K562 (cell line): ENCODE measurements around the gene YIPF2. TPM values are rescaled to one million over a fixed set of nuclear protein-coding genes. Genes with fewer than 3 reads are reported as not detected.

Experiments used
- CBX1 ChIP-seq: sonication (generic); IDR thresholded peaks from 2 replicates; pipeline ENCODE4 v1.6.1; 2016; ENCODE audit warnings: antibody characterized with exemption, low read depth, mild to moderate bottlenecking
- CBX3 ChIP-seq, 2 experiments: IDR thresholded peaks; 1 replicate in 1 of 2; 2 replicates in 1 of 2; pipeline ENCODE4 v1.6.1; 2012; ENCODE audit warnings: inconsistent platforms in 2 of 2, low read length in 2 of 2, borderline replicate concordance in 1 of 2, control low read depth in 1 of 2
- HMGN3 ChIP-seq: IDR thresholded peaks from 2 replicates; pipeline ENCODE4 v1.6.1; 2011; ENCODE audit warnings: borderline replicate concordance, low read depth, mild to moderate bottlenecking, mixed read lengths, low read length; ENCODE audit not compliant: insufficient read length; ENCODE audit errors: extremely low read depth
- NCOR1 ChIP-seq: fragments of 450-650 bp; IDR thresholded peaks from 2 replicates; pipeline ENCODE4 v1.6.1; 2016; ENCODE audit warnings: mild to moderate bottlenecking, moderate library complexity
- SMARCC2 ChIP-seq: fragments of 450-650 bp; IDR thresholded peaks from 2 replicates; pipeline ENCODE4 v1.6.1; 2017; ENCODE audit warnings: antibody characterized with exemption, moderate library complexity, mild to moderate bottlenecking, low read depth
- ZBTB8A ChIP-seq: fragments of 450-650 bp; IDR thresholded peaks from 2 replicates; pipeline ENCODE4 v1.6.1; 2018; ENCODE audit warnings: mild to moderate bottlenecking, moderate library complexity; ENCODE audit not compliant: partially characterized antibody
- ZNF121 ChIP-seq: sonication (generic); formaldehyde crosslinking; conservative IDR thresholded peaks from 2 replicates; pipeline ENCODE4 v1.8.0; 2022; ENCODE audit warnings: missing genetic modification reagents
- ZNF431 ChIP-seq: sonication (generic); formaldehyde crosslinking; IDR thresholded peaks from 2 replicates; pipeline ENCODE4 v1.8.0; 2022; ENCODE audit warnings: mild to moderate bottlenecking, missing genetic modification reagents
- polyA plus RNA-seq, 8 experiments: library from polyadenylated mRNA; depleted of rRNA in 4 of 8; stranded (reverse) in 5 of 8; unstranded in 3 of 8; fragments of >200 nt; fragmentation: Nextera tagmentation in 2 of 8; fragmentation: Illumina TruSeq in 1 of 8; extraction: Ambion mirVana in 2 of 8; extraction: Trizol in 1 of 8; gene quantifications; 2 replicates each; pipeline versions ENCODE4 v1.2.1 to v1.2.3, GENCODE V29; 2011 to 2014; ENCODE audit warnings: inconsistent platforms in 1 of 8, missing spikeins in 1 of 8
- total RNA-seq, 7 experiments: library from RNA; depleted of rRNA in 6 of 7; stranded (reverse); fragments of >200 nt in 6 of 7; fragmentation: Illumina TruSeq in 2 of 7; extraction: Trizol in 2 of 7; gene quantifications; 2 replicates each; pipeline versions ENCODE4 v1.2.1 to v1.2.3, GENCODE V29; 2011 to 2021; ENCODE audit warnings: low replicate concordance in 1 of 7
- TF ChIP-seq, protein P1 (sequence below): sonication (generic); formaldehyde crosslinking; IDR thresholded peaks from 2 replicates; pipeline ENCODE4 v1.9.0; 2022; ENCODE audit warnings: mild to moderate bottlenecking, missing genetic modification reagents
- TF ChIP-seq, protein P2 (sequence below): fragments of 250-450 bp; sonication (Bioruptor Pico); IDR thresholded peaks from 2 replicates; pipeline ENCODE4 v1.4.0; 2020; ENCODE audit warnings: mild to moderate bottlenecking, moderate library complexity

The YIPF2 gene
- total and polyA plus RNA-seq, 9 of the 15 experiments (the other 6 are each of a cell fraction or from before 2014, with no cell fraction given), result 1.3 to 65.2 (median 31.6) TPM

DNA sequence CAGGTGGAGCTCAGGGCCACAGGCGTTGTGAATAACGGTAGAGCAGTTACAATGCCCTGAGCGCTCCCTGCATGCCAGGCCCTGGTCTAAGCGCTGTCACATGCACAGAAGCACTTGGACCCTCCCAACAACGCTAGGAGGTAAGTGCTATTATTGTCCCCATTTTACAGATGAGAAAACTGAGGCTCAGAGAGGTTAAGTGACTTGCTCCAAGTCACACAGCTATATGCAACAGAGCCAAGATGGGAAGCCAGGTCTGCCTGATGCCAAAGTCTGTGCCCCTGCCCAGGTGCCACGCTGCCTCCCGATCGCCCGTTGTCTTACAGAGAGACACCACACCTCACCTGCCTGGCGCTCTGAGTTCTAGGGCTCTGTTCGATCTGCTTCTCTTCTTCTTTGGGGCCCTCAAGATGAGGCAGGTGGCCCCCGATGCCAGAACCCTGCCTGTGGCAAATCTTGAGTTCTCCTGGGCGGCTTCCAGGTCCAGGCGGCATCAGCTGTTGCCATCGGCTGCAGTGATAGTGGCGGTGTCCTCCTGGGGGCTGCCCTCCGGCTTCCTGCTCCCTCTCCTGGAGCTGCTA, 20.0 kb downstream of the YIPF2 start (continued):
- TF ChIP-seq, protein P1, sequence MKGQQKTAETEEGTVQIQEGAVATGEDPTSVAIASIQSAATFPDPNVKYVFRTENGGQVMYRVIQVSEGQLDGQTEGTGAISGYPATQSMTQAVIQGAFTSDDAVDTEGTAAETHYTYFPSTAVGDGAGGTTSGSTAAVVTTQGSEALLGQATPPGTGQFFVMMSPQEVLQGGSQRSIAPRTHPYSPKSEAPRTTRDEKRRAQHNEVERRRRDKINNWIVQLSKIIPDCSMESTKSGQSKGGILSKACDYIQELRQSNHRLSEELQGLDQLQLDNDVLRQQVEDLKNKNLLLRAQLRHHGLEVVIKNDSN (CRISPR knock-in tag), result 0 out of 2 replicates have a peak, but pooled peaks have one; percentile 2
- no peak for TF ChIP-seq ZBTB8A
- TF ChIP-seq ZNF431 (CRISPR knock-in tag), result no peak
- no peak for TF ChIP-seq SMARCC2
- TF ChIP-seq CBX1, result peak; percentile 95
- TF ChIP-seq HMGN3, result no peak
- 0 out of 2 replicates have a peak, but pooled peaks have one; percentile 7 for TF ChIP-seq ZNF121
- no peak for TF ChIP-seq NCOR1
- TF ChIP-seq, protein P2, sequence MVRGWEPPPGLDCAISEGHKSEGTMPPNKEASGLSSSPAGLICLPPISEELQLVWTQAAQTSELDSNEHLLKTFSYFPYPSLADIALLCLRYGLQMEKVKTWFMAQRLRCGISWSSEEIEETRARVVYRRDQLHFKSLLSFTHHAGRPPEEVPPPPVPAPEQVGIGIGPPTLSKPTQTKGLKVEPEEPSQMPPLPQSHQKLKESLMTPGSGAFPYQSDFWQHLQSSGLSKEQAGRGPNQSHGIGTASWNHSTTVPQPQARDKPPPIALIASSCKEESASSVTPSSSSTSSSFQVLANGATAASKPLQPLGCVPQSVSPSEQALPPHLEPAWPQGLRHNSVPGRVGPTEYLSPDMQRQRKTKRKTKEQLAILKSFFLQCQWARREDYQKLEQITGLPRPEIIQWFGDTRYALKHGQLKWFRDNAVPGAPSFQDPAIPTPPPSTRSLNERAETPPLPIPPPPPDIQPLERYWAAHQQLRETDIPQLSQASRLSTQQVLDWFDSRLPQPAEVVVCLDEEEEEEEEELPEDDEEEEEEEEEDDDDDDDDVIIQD (CRISPR knock-in tag), result no peak
- peak in 1 of 2 experiments; percentile 68; a peak in 1 of 3 replicates for TF ChIP-seq CBX3 (IDR thresholded peaks at IDR 0.05; ENCODE audit: borderline replicate concordance in 1 of 2, low read length in 2 of 2)
